Breast epithelium (tissue), 4 donors: ENCODE results near the gene RSL24D1. TPM values are rescaled to one million over a fixed set of nuclear protein-coding genes. Genes with fewer than 3 reads are reported as not detected.

ENCODE experiments used
- DNase-seq, 2 donors: peaks; one replicate each; pipeline ENCODE4 v3.0.0-alpha.2; 2019; ENCODE audit warnings: low spot score in 2 of 2
- H3K27ac ChIP-seq, 2 donors: fragments of 200-600 bp; sonication (generic) in 1 of 2; one replicate each; pipeline ENCODE4 v1.5.1; 2016 to 2019; ENCODE audit warnings: mild to moderate bottlenecking in 1 of 2
- H3K27me3 ChIP-seq, 2 donors: fragments of 200-600 bp; sonication (generic) in 1 of 2; one replicate each; pipeline versions ENCODE4 v1.5.1 to v1.6.0; 2017 to 2019; ENCODE audit warnings: control low read depth in 1 of 2, mild to moderate bottlenecking in 1 of 2
- H3K36me3 ChIP-seq: fragments of 200-600 bp; one replicate; pipeline ENCODE4 v1.5.1; 2019
- H3K4me1 ChIP-seq, 2 donors: fragments of 200-600 bp; sonication (generic); one replicate each; pipeline ENCODE4 v1.5.1; 2016 to 2019; ENCODE audit warnings: control low read depth in 1 of 2
- H3K4me3 ChIP-seq, 3 donors: fragments of 200-600 bp; sonication (generic); 1 replicate in 2 of 3; 2 replicates in 1 of 3; pipeline ENCODE4 v1.5.1; 2016 to 2019; ENCODE audit warnings: mild to moderate bottlenecking in 3 of 3, moderate library complexity in 2 of 3
- H3K9me3 ChIP-seq, 2 donors: fragments of 200-600 bp; sonication (generic) in 1 of 2; one replicate each; pipeline ENCODE4 v1.5.1; 2016 to 2019; ENCODE audit warnings: control low read depth in 1 of 2
- CTCF ChIP-seq, 3 donors: fragments of 450-650 bp; IDR thresholded peaks; one replicate each; pipeline ENCODE4 v1.5.1; 2016 to 2017; ENCODE audit warnings: antibody characterized with exemption in 3 of 3, mild to moderate bottlenecking in 3 of 3, moderate library complexity in 3 of 3
- POLR2A ChIP-seq: fragments of 450-650 bp; IDR thresholded peaks from one replicate; pipeline ENCODE4 v1.6.1; 2016; ENCODE audit warnings: antibody characterized with exemption, mild to moderate bottlenecking, moderate library complexity
- POLR2AphosphoS5 ChIP-seq, 3 donors: sonication (generic); formaldehyde crosslinking; IDR thresholded peaks; one replicate each; pipeline ENCODE4 v1.6.1; 2017; ENCODE audit warnings: antibody characterized with exemption in 3 of 3
- intact Hi-C: fragments of 100-400 bp; cut with DNase I; formaldehyde crosslinking; loops from one replicate; pipeline ENCODE4 v1.15.1; 2023; ENCODE audit warnings: low total_unique reads
- total RNA-seq, 3 donors: library from RNA; depleted of rRNA; stranded (reverse); fragments of >200 nt; gene quantifications; one replicate each; pipeline ENCODE4 v1.1.0, GENCODE V29; 2016

RSL24D1 gene
- total RNA-seq, 3 donors from 2014 or later: 66.4 to 97.9 (median 92.4) TPM

- H3K27ac ChIP-seq: no peak overlapping the region
- no peak for TF ChIP-seq CTCF (IDR thresholded peaks at IDR 0.05)
- TF ChIP-seq POLR2AphosphoS5 (IDR thresholded peaks at IDR 0.05): no peak
- TF ChIP-seq POLR2A: no peak
- no peak for DNase-seq
Observed at GRCh38 chr15:55230051-55230670, 33.4 kb upstream of the RSL24D1 start.

GRCh38 chr15:55226127-55226526 lies 29.4 kb upstream of the RSL24D1 start:
- TF ChIP-seq CTCF (IDR thresholded peaks at IDR 0.05): no peak
- no peak for TF ChIP-seq POLR2A
- no peak for TF ChIP-seq POLR2AphosphoS5 (IDR thresholded peaks at IDR 0.05)
- no peaks in the 10 kb centered on the region for H3K9me3 ChIP-seq
- no peaks in the 10 kb centered on the region for H3K36me3 ChIP-seq
- no peaks in the 10 kb centered on the region for H3K27me3 ChIP-seq
- no peak overlapping the region for H3K27ac ChIP-seq
- intact Hi-C loops: loop anchor here (10.0 kb wide), 1 partner anchor 59 kb away; the partner anchor contains the start of gene RAB27A
- no peak for DNase-seq
- no peak overlapping the region for H3K4me3 ChIP-seq
- no peaks in the 10 kb centered on the region for H3K4me1 ChIP-seq

More at GRCh38 chr15:55230051-55230670, 33.4 kb upstream of the RSL24D1 start:
- no peaks in the 10 kb centered on the region for H3K36me3 ChIP-seq
- intact Hi-C loops: no loop called here
- H3K27me3 ChIP-seq: no peaks in the 10 kb centered on the region
- H3K4me3 ChIP-seq: no peak overlapping the region
- no peaks in the 10 kb centered on the region for H3K9me3 ChIP-seq
- no peaks in the 10 kb centered on the region for H3K4me1 ChIP-seq

GRCh38 chr15:55224892-55225291 lies 28.2 kb upstream of the RSL24D1 start:
- Histone ChIP-seq H3K27ac (no peak overlapping the region), H3K9me3 (no peaks in the 10 kb centered on the region), H3K4me1 (no peaks in the 10 kb centered on the region), H3K36me3 (no peaks in the 10 kb centered on the region), H3K4me3 (no peak overlapping the region), H3K27me3 (no peaks in the 10 kb centered on the region)
- TF ChIP-seq CTCF (IDR thresholded peaks at IDR 0.05) (no peak), POLR2AphosphoS5 (IDR thresholded peaks at IDR 0.05) (no peak), POLR2A (no peak)
- no peak for DNase-seq
- intact Hi-C loops: loop anchor here (10.0 kb wide), 1 partner anchor 60 kb away; the partner anchor contains the start of gene RAB27A

- no peaks in the 10 kb centered on the region for H3K27me3 ChIP-seq
- no peak for TF ChIP-seq POLR2A
- no peak for TF ChIP-seq POLR2AphosphoS5 (IDR thresholded peaks at IDR 0.05)
- no peak for TF ChIP-seq CTCF (IDR thresholded peaks at IDR 0.05)
- H3K9me3 ChIP-seq: no peaks in the 10 kb centered on the region
- H3K36me3 ChIP-seq: no peaks in the 10 kb centered on the region
- H3K4me3 ChIP-seq: no peak overlapping the region
- intact Hi-C loops: loop anchor here (10.0 kb wide), 1 partner anchor 62 kb away; the partner anchor contains the start of gene RAB27A
- no peak for DNase-seq
- H3K27ac ChIP-seq: peak overlapping the region in 1 of 2 donors; percentile 95
- H3K4me1 ChIP-seq: no peaks in the 10 kb centered on the region
Observed at GRCh38 chr15:55222588-55222987, 25.8 kb upstream of the RSL24D1 start.
